HG02885 (cell line): ENCODE results near the gene FAM174A.

Experiments used
- ATAC-seq: cut with Tn5 transposase; IDR thresholded peaks from one replicate; pipeline ENCODE4 v1.9.1; 2021; ENCODE audit warnings: mild to moderate bottlenecking; ENCODE audit not compliant: unreplicated experiment, poor library complexity

Gene FAM174A

GRCh38 chr5:100535060-100536005 is at the start of gene FAM174A:
Gene FAM174A (plus strand): TSS chr5:100535374. CDS start chr5:100535531, 157 bp downstream.
- peak; percentile 98 for ATAC-seq

GRCh38 chr5:100493996-100494395 is 41.2 kb upstream of the FAM174A start:
- no peak for ATAC-seq

- ATAC-seq = no peak
Measured at GRCh38 chr5:100496296-100496695, 38.9 kb upstream of the FAM174A start.

GRCh38 chr5:100502684-100503083 is 32.5 kb upstream of the FAM174A start:
- ATAC-seq = peak; percentile 50

- ATAC-seq = no peak
Measured at GRCh38 chr5:100505984-100506670, 29.0 kb upstream of the FAM174A start.

- no peak for ATAC-seq
Measured at GRCh38 chr5:100516285-100516684, 18.9 kb upstream of the FAM174A start.

- ATAC-seq = no peak
Measured at GRCh38 chr5:100517301-100517974, 17.7 kb upstream of the FAM174A start.

GRCh38 chr5:100518377-100518776 is 16.8 kb upstream of the FAM174A start:
- no peak for ATAC-seq

GRCh38 chr5:100519075-100519474 is 16.1 kb upstream of the FAM174A start:
- ATAC-seq = peak; percentile 69

- ATAC-seq = no peak
Measured at GRCh38 chr5:100520348-100520747, 14.8 kb upstream of the FAM174A start.

GRCh38 chr5:100537946-100538345 is 2.8 kb downstream of the FAM174A start:
- no peak for ATAC-seq

- no peak for ATAC-seq
Measured at GRCh38 chr5:100539519-100539918, 4.3 kb downstream of the FAM174A start.

- no peak for ATAC-seq
Measured at GRCh38 chr5:100542086-100542485, 6.9 kb downstream of the FAM174A start.

- ATAC-seq = no peak
Measured at GRCh38 chr5:100546001-100546400, 10.8 kb downstream of the FAM174A start.

- ATAC-seq = peak; percentile 89
Measured at GRCh38 chr5:100550531-100551051, 15.4 kb downstream of the FAM174A start.

- no peak for ATAC-seq
Measured at GRCh38 chr5:100551183-100551582, 16.0 kb downstream of the FAM174A start.

GRCh38 chr5:100553209-100553608 is 18.0 kb downstream of the FAM174A start:
- no peak for ATAC-seq

GRCh38 chr5:100560860-100561259 is 25.7 kb downstream of the FAM174A start:
- ATAC-seq = no peak

GRCh38 chr5:100562821-100563220 is 27.6 kb downstream of the FAM174A start:
- ATAC-seq = no peak

- ATAC-seq = no peak
Measured at GRCh38 chr5:100566382-100567141, 31.4 kb downstream of the FAM174A start.
